NCI-H2107 (cell line): ENCODE measurements around the gene OR2A1.
"Not testable (repeated sequence)": the region's sequence is repeated elsewhere in the genome, so short reads cannot be mapped to it uniquely, and the experiment has no call there.

Source experiments
- DNase-seq: peaks from one replicate; lab custom pipeline; 2025; lab: John Stamatoyannopoulos, UW

OR2A1 gene

GRCh38 chr7:144325868-144326267 is 13.6 kb downstream of the OR2A1 start:
- not testable (repeated sequence) for DNase-seq

GRCh38 chr7:144330044-144330443 is 17.8 kb downstream of the OR2A1 start:
- not testable (repeated sequence) for DNase-seq

GRCh38 chr7:144331221-144331995 is 19.2 kb downstream of the OR2A1 start:
- DNase-seq: not testable (repeated sequence)

GRCh38 chr7:144331996-144332288 is 19.7 kb downstream of the OR2A1 start:
- not testable (repeated sequence) for DNase-seq

- not testable (repeated sequence) for DNase-seq
These were observed 36.4 kb downstream of the OR2A1 start for GRCh38 chr7:144348625-144349024.

GRCh38 chr7:144351667-144352066 is 39.4 kb downstream of the OR2A1 start:
- DNase-seq: not testable (repeated sequence)

- DNase-seq: not testable (repeated sequence)
These were observed 43.1 kb downstream of the OR2A1 start, which contains the start of gene ARHGEF5 for GRCh38 chr7:144355176-144355822. ARHGEF5 (plus strand) TSS chr7:144355402; CDS start chr7:144362670, 7,268 bp downstream.

GRCh38 chr7:144356185-144356584 is 44.0 kb downstream of the OR2A1 start:
- DNase-seq: not testable (repeated sequence)

GRCh38 chr7:144356860-144357259 is 44.6 kb downstream of the OR2A1 start:
- DNase-seq: not testable (repeated sequence)

- not testable (repeated sequence) for DNase-seq
These were observed 49.8 kb downstream of the OR2A1 start for GRCh38 chr7:144362061-144362460.

GRCh38 chr7:144365523-144365922 is 53.3 kb downstream of the OR2A1 start:
- not testable (repeated sequence) for DNase-seq

GRCh38 chr7:144367250-144367649 is 55.0 kb downstream of the OR2A1 start:
- not testable (repeated sequence) for DNase-seq

- not testable (repeated sequence) for DNase-seq
These were observed 57.0 kb downstream of the OR2A1 start for GRCh38 chr7:144369221-144369620.
